Caco-2 (cell line): ENCODE results near the gene SLC35D2. TPM values are rescaled to one million over a fixed set of nuclear protein-coding genes. Genes with fewer than 3 reads are reported as not detected.
"Not testable (repeated sequence)": the region's sequence is repeated elsewhere in the genome, so short reads cannot be mapped to it uniquely, and the experiment has no call there.

Experiments
- BruUV-seq: library from RNA; stranded (reverse); fragments of 400-500 nt; replicated peaks from 2 replicates; lab custom pipeline; 2021; lab: Mats Ljungman, UMichigan
- CTCF ChIA-PET: fragments of 300-600 bp; sonication (Branson Sonifier 250); formaldehyde crosslinking; loops from one replicate; lab custom pipeline; 2022; ENCODE audit warnings: antibody characterized with exemption; lab: Charles Lee
- POLR2A ChIA-PET: fragments of 300-600 bp; sonication (Branson Sonifier 250); formaldehyde crosslinking; loops from one replicate; lab custom pipeline; 2022; ENCODE audit warnings: antibody characterized with exemption; lab: Charles Lee
- DNase-seq, 2 experiments: peaks; one replicate each; pipeline versions ENCODE4 v3.0.0 to v3.0.0-alpha.2; 2020 to 2022
- H3K27me3 ChIP-seq: replicated peaks from 2 replicates; pipeline ENCODE4 v1.6.0; 2011; ENCODE audit warnings: low read length; ENCODE audit not compliant: control insufficient read depth, insufficient read depth
- H3K36me3 ChIP-seq: 2 replicates; pipeline ENCODE4 v1.5.1; 2011; ENCODE audit warnings: low read length; ENCODE audit not compliant: control insufficient read depth, insufficient read depth
- H3K4me1 ChIP-seq: fragments of 250-450 bp; sonication (Bioruptor Pico); 2 replicates; pipeline ENCODE4 v1.5.1; 2020; ENCODE audit warnings: mild to moderate bottlenecking
- H3K4me3 ChIP-seq: 2 replicates; pipeline ENCODE4 v1.5.1; 2011; ENCODE audit warnings: low read depth, mild to moderate bottlenecking, control low read depth, low read length
- H3K9me3 ChIP-seq: fragments of 250-450 bp; sonication (Bioruptor Pico); 2 replicates; pipeline ENCODE4 v1.5.1; 2020; ENCODE audit warnings: mild to moderate bottlenecking, moderate library complexity
- H3K27ac Mint-ChIP-seq: one replicate; pipeline ENCODE4 v1.8.0; 2022; ENCODE audit warnings: mixed read lengths; ENCODE audit not compliant: unreplicated experiment
- H3K27me3 Mint-ChIP-seq: one replicate; pipeline ENCODE4 v1.8.0; 2022; ENCODE audit warnings: mixed read lengths; ENCODE audit not compliant: insufficient read depth, unreplicated experiment
- H3K36me3 Mint-ChIP-seq: one replicate; pipeline ENCODE4 v1.8.0; 2022; ENCODE audit warnings: mild to moderate bottlenecking, mixed read lengths; ENCODE audit not compliant: insufficient read depth, unreplicated experiment
- H3K4me1 Mint-ChIP-seq: one replicate; pipeline ENCODE4 v1.8.0; 2022; ENCODE audit warnings: low read depth, mixed read lengths; ENCODE audit not compliant: unreplicated experiment
- H3K4me3 Mint-ChIP-seq: one replicate; pipeline ENCODE4 v1.8.0; 2022; ENCODE audit warnings: mild to moderate bottlenecking, moderate library complexity, mixed read lengths; ENCODE audit not compliant: unreplicated experiment
- H3K9me3 Mint-ChIP-seq: one replicate; pipeline ENCODE4 v1.8.0; 2022; ENCODE audit warnings: mixed read lengths; ENCODE audit not compliant: unreplicated experiment
- CTCF ChIP-seq, 2 experiments: fragments of 200-600 bp in 1 of 2; IDR thresholded peaks; 1 replicate in 1 of 2; 2 replicates in 1 of 2; pipeline versions ENCODE4 v1.5.1 to v1.8.0; 2011 to 2022; ENCODE audit warnings: antibody characterized with exemption in 1 of 2, control low read depth in 1 of 2, inconsistent platforms in 1 of 2, low read depth in 1 of 2, low read length in 1 of 2, mild to moderate bottlenecking in 1 of 2, moderate library complexity in 1 of 2; ENCODE audit not compliant: insufficient read depth in 1 of 2, severe bottlenecking in 1 of 2, unreplicated experiment in 1 of 2
- intact Hi-C: fragments of 100-400 bp; cut with micrococcal nuclease; formaldehyde crosslinking; loops from one replicate; pipeline ENCODE4 v1.10.0; 2022; ENCODE audit not compliant: unreplicated experiment
- total RNA-seq: library from RNA; stranded (reverse); gene quantifications from 2 replicates; pipeline ENCODE4 v1.2.3, GENCODE V29; 2022

Gene SLC35D2
- total RNA-seq, 1 experiment from 2014 or later: 81.0 TPM

GRCh38 chr9:96317335-96317980 lies 66.1 kb downstream of the SLC35D2 start:
- peak in 1 of 2 experiments; percentile 49 for DNase-seq
- POLR2A ChIA-PET: interaction anchor here (0.7 kb wide), 1 partner anchor 9 kb away, joined by 3 read pairs; no protein-coding TSS in a partner anchor
- H3K36me3 Mint-ChIP-seq: peaks cover 28% of the 10 kb centered on the region

GRCh38 chr9:96309850-96310249 lies 73.7 kb downstream of the SLC35D2 start:
- no peaks in the 10 kb centered on the region for H3K36me3 Mint-ChIP-seq
- H3K4me3 Mint-ChIP-seq: no peak overlapping the region
- no peaks in the 10 kb centered on the region for H3K27me3 Mint-ChIP-seq
- no peaks in the 10 kb centered on the region for H3K4me1 Mint-ChIP-seq
- intact Hi-C loops: no loop called here
- no peaks in the 10 kb centered on the region for H3K27me3 ChIP-seq
- ChIA-PET POLR2A (interaction anchor here (0.6 kb wide), 1 partner anchor 35 kb away, joined by 6 read pairs; no protein-coding TSS in a partner anchor), CTCF (no interaction called here)
- no peak for TF ChIP-seq CTCF (IDR thresholded peaks at IDR 0.05; ENCODE audit: insufficient read depth in 1 of 2, low read depth in 1 of 2, low read length in 1 of 2, severe bottlenecking in 1 of 2, unreplicated experiment in 1 of 2)
- DNase-seq: no peak
- H3K4me3 ChIP-seq: no peak overlapping the region
- H3K27ac Mint-ChIP-seq: no peak overlapping the region
- H3K9me3 Mint-ChIP-seq: peaks cover 20% of the 10 kb centered on the region
- no peaks in the 10 kb centered on the region for H3K36me3 ChIP-seq
- H3K4me1 ChIP-seq: no peaks in the 10 kb centered on the region
- H3K9me3 ChIP-seq: peaks cover 26% of the 10 kb centered on the region
- BruUV-seq: no TSS peak

More at GRCh38 chr9:96317335-96317980, 66.1 kb downstream of the SLC35D2 start:
- Mint-ChIP-seq H3K4me3 (peak overlapping the region; percentile 17), H3K27ac (peak overlapping the region; percentile 65), H3K27me3 (no peaks in the 10 kb centered on the region), H3K4me1 (peaks cover 7% of the 10 kb centered on the region), H3K9me3 (peaks cover 10% of the 10 kb centered on the region)
- intact Hi-C loops: loop anchor here (1.0 kb wide), 2 partner anchors 85 to 99 kb away; no protein-coding TSS in a partner anchor
- CTCF ChIA-PET: interaction anchor here (0.5 to 1.5 kb wide), 20 partner anchors 10 to 367 kb away, joined by 3 to 18 read pairs (median 3); no protein-coding TSS in a partner anchor
- Histone ChIP-seq H3K27me3 (no peaks in the 10 kb centered on the region), H3K9me3 (peaks cover 17% of the 10 kb centered on the region), H3K4me3 (no peak overlapping the region), H3K4me1 (0 out of 2 replicates have a peak, but pooled peaks cover 3% of the 10 kb centered on the region), H3K36me3 (peaks cover 2% of the 10 kb centered on the region)
- peak; percentile 74 to 87 for TF ChIP-seq CTCF (IDR thresholded peaks at IDR 0.05; ENCODE audit: insufficient read depth in 1 of 2, low read depth in 1 of 2, low read length in 1 of 2, severe bottlenecking in 1 of 2, unreplicated experiment in 1 of 2)
- BruUV-seq: no TSS peak

- H3K4me3 ChIP-seq, H3K4me1 Mint-ChIP-seq, H3K27me3 Mint-ChIP-seq, DNase-seq, H3K4me1 ChIP-seq, H3K27ac Mint-ChIP-seq, H3K4me3 Mint-ChIP-seq, POLR2A ChIA-PET, H3K36me3 Mint-ChIP-seq, H3K36me3 ChIP-seq, intact Hi-C loops, H3K9me3 Mint-ChIP-seq, H3K27me3 ChIP-seq, BruUV-seq, H3K9me3 ChIP-seq: not testable (repeated sequence)
- CTCF ChIA-PET: interaction anchor here (0.8 kb wide), 1 partner anchor 10 kb away, joined by 3 read pairs; no protein-coding TSS in a partner anchor
Observed at GRCh38 chr9:96306958-96307357, 76.6 kb downstream of the SLC35D2 start.
